SK-N-SH treated with all-trans-retinoic acid at 6 μM for 48 hours (cell line): ENCODE data around the gene NEURL1.

Experiments used
- ARNTL ChIP-seq: fragments of 450-650 bp; formaldehyde crosslinking; IDR thresholded peaks from 2 replicates; pipeline ENCODE4 v1.5.0; 2020; ENCODE audit warnings: low read depth, mild to moderate bottlenecking, moderate library complexity, borderline replicate concordance
- ESRRG ChIP-seq: fragments of 250-450 bp; sonication (Bioruptor Pico); IDR thresholded peaks from 2 replicates; pipeline ENCODE4 v1.6.1; 2021; ENCODE audit warnings: mild to moderate bottlenecking
- GLIS3 ChIP-seq: fragments of 250-450 bp; sonication (Bioruptor Pico); IDR thresholded peaks from 2 replicates; pipeline ENCODE4 v1.5.0; 2020; ENCODE audit warnings: mild to moderate bottlenecking, moderate library complexity
- OSR1 ChIP-seq: fragments of 250-450 bp; sonication (Bioruptor Pico); IDR thresholded peaks from 2 replicates; pipeline ENCODE4 v1.8.0; 2022; ENCODE audit warnings: moderate library complexity, mild to moderate bottlenecking, inconsistent platforms
- SNAI2 ChIP-seq: fragments of 250-450 bp; sonication (Bioruptor Pico); IDR thresholded peaks from 2 replicates; pipeline ENCODE4 v1.5.0; 2020; ENCODE audit warnings: mild to moderate bottlenecking, moderate library complexity
- TF ChIP-seq, protein P1 (sequence below): fragments of 250-450 bp; sonication (Bioruptor Pico); IDR thresholded peaks from 2 replicates; pipeline ENCODE4 v1.5.1; 2020; ENCODE audit warnings: low read depth, mild to moderate bottlenecking, moderate library complexity

DNA sequence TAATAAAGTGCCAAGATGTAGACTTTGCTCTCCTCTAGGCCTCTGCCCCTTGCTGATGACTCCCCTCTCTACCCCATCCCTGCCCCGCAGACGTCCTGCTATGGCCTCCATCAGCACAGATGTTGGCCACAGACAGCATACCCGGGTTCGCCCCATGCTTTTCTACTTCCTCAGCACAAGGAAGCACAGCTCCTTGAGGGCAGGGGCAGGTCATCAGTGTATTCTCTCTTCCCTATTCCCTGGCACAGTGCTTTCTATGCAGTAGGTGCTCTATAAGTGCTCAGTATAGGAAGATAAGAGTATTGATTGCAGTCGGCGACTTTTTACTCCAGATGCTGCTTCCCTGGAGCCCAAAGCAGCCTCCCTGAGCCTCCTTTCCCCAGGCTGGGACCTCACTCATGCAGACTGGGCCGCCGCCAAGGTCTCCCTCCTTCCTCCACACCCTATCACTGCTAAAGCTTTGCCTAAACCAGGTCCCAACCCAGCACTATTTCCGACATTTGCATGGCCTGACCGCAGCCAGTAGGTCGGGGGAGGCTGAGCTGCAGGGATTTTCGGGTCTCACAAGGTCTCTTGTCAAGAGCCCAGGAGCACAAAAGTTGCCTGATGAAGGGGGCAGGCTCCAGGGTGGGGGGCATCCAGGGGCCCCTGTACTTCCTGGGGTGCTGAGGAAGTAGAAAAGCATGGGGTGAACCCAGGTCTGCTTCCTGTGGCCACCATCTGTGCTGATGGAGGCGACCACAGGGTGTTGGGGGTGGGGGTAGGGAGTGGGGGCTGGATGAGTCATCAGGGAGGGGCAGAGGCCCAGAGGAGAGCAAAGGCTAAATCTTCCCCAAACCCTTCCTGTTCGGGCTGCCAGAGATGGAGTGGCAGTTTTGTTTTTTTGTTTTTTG is 22.5 kb upstream of the NEURL1 start:
- no peak for TF ChIP-seq SNAI2 (CRISPR knock-in tag)
- TF ChIP-seq ESRRG: no peak
- no peak for TF ChIP-seq GLIS3 (CRISPR knock-in tag)
- TF ChIP-seq, protein P1, sequence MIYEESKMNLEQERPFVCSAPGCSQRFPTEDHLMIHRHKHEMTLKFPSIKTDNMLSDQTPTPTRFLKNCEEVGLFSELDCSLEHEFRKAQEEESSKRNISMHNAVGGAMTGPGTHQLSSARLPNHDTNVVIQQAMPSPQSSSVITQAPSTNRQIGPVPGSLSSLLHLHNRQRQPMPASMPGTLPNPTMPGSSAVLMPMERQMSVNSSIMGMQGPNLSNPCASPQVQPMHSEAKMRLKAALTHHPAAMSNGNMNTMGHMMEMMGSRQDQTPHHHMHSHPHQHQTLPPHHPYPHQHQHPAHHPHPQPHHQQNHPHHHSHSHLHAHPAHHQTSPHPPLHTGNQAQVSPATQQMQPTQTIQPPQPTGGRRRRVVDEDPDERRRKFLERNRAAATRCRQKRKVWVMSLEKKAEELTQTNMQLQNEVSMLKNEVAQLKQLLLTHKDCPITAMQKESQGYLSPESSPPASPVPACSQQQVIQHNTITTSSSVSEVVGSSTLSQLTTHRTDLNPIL (CRISPR knock-in tag): no peak
- TF ChIP-seq OSR1 (CRISPR knock-in tag): no peak
- no peak for TF ChIP-seq ARNTL (CRISPR knock-in tag)
